WTC11 (cell line): ENCODE data around the gene CBX6. TPM values are rescaled to one million over a fixed set of nuclear protein-coding genes. Genes with fewer than 3 reads are reported as not detected.

Experiments
- ATAC-seq: fragments of 200-7000 bp; cut with Tn5 transposase; 2 replicates; pipeline ENCODE4 v1.10.0; 2021; ENCODE audit warnings: mild to moderate bottlenecking, moderate library complexity
- CTCF ChIA-PET: fragments of 300-600 bp; sonication (Branson Sonifier 250); formaldehyde crosslinking; loops from one replicate; lab custom pipeline; 2021; ENCODE audit warnings: antibody characterized with exemption; lab: Charles Lee
- POLR2A ChIA-PET: fragments of 350-600 bp; sonication (Branson Sonifier 250); formaldehyde crosslinking; loops from one replicate; lab custom pipeline; 2021; ENCODE audit warnings: antibody characterized with exemption; lab: Charles Lee
- DNase-seq: peaks from one replicate; pipeline ENCODE4 v3.0.0; 2021; ENCODE audit warnings: low spot score
- H3K27ac Mint-ChIP-seq: 2 replicates; pipeline ENCODE4 v1.8.0; 2021; ENCODE audit warnings: mixed read lengths
- H3K27me3 Mint-ChIP-seq: 2 replicates; pipeline ENCODE4 v1.8.0; 2021; ENCODE audit warnings: low read depth, mild to moderate bottlenecking, moderate library complexity, mixed read lengths
- H3K36me3 Mint-ChIP-seq: 2 replicates; pipeline ENCODE4 v1.8.0; 2021; ENCODE audit warnings: mixed read lengths
- H3K4me1 Mint-ChIP-seq: 2 replicates; pipeline ENCODE4 v1.8.0; 2022; ENCODE audit warnings: mixed read lengths
- H3K4me3 Mint-ChIP-seq: 2 replicates; pipeline ENCODE4 v1.8.0; 2021; ENCODE audit warnings: mild to moderate bottlenecking, moderate library complexity, mixed read lengths
- H3K9me3 Mint-ChIP-seq: 2 replicates; pipeline ENCODE4 v1.8.0; 2021; ENCODE audit warnings: mixed read lengths
- AFF4 ChIP-seq: sonication (generic); formaldehyde crosslinking; IDR thresholded peaks from 2 replicates; pipeline ENCODE4 v1.8.1; 2023; ENCODE audit warnings: mild to moderate bottlenecking, missing genetic modification reagents, borderline replicate concordance
- AR ChIP-seq: fragments of 250-450 bp; sonication (Bioruptor Pico); IDR thresholded peaks from 2 replicates; pipeline ENCODE4 v1.9.0; 2021; ENCODE audit warnings: mild to moderate bottlenecking
- ATF2 ChIP-seq: sonication (generic); formaldehyde crosslinking; IDR thresholded peaks from 2 replicates; pipeline ENCODE4 v1.8.1; 2022; ENCODE audit warnings: low read depth, missing genetic modification reagents, borderline replicate concordance
- ATF3 ChIP-seq: sonication (generic); formaldehyde crosslinking; conservative IDR thresholded peaks from 2 replicates; pipeline ENCODE4 v1.8.1; 2022; ENCODE audit warnings: mild to moderate bottlenecking, missing genetic modification reagents
- CBFB ChIP-seq: sonication (generic); formaldehyde crosslinking; IDR thresholded peaks from 2 replicates; pipeline ENCODE4 v1.8.1; 2022; ENCODE audit warnings: mild to moderate bottlenecking, low read depth, missing genetic modification reagents
- ELF4 ChIP-seq: sonication (generic); formaldehyde crosslinking; IDR thresholded peaks from 2 replicates; pipeline ENCODE4 v1.8.1; 2022; ENCODE audit warnings: low read depth, mild to moderate bottlenecking, moderate library complexity, missing genetic modification reagents
- ETV6 ChIP-seq: sonication (generic); formaldehyde crosslinking; IDR thresholded peaks from 2 replicates; pipeline ENCODE4 v1.8.1; 2022; ENCODE audit warnings: mild to moderate bottlenecking, missing genetic modification reagents
- NR1H2 ChIP-seq: sonication (generic); formaldehyde crosslinking; IDR thresholded peaks from 2 replicates; pipeline ENCODE4 v1.9.0; 2021; ENCODE audit warnings: mild to moderate bottlenecking, moderate library complexity, missing genetic modification reagents
- OVOL2 ChIP-seq: fragments of 250-450 bp; sonication (Bioruptor Pico); IDR thresholded peaks from 2 replicates; pipeline ENCODE4 v1.9.0; 2021; ENCODE audit warnings: mild to moderate bottlenecking, borderline replicate concordance
- SOX15 ChIP-seq: fragments of 250-450 bp; sonication (Bioruptor Pico); IDR thresholded peaks from 2 replicates; pipeline ENCODE4 v1.9.0; 2021; ENCODE audit warnings: mild to moderate bottlenecking
- STAT6 ChIP-seq: sonication (generic); formaldehyde crosslinking; conservative IDR thresholded peaks from 2 replicates; pipeline ENCODE4 v1.8.1; 2023; ENCODE audit warnings: mild to moderate bottlenecking, low read depth, missing genetic modification reagents, moderate library complexity
- ZBTB43 ChIP-seq: sonication (generic); formaldehyde crosslinking; IDR thresholded peaks from 2 replicates; pipeline ENCODE4 v1.8.1; 2023; ENCODE audit warnings: mild to moderate bottlenecking, missing genetic modification reagents
- ZNF219 ChIP-seq: sonication (generic); formaldehyde crosslinking; IDR thresholded peaks from 2 replicates; pipeline ENCODE4 v1.8.0; 2023; ENCODE audit warnings: missing genetic modification reagents, mild to moderate bottlenecking, borderline replicate concordance
- ZNF232 ChIP-seq: sonication (generic); formaldehyde crosslinking; IDR thresholded peaks from 2 replicates; pipeline ENCODE4 v1.8.0; 2022; ENCODE audit warnings: mild to moderate bottlenecking, missing genetic modification reagents
- ZNF263 ChIP-seq: sonication (generic); formaldehyde crosslinking; IDR thresholded peaks from 2 replicates; pipeline ENCODE4 v1.8.1; 2022; ENCODE audit warnings: low read depth, mild to moderate bottlenecking, moderate library complexity, missing genetic modification reagents
- ZNF423 ChIP-seq: fragments of 250-450 bp; sonication (Bioruptor Pico); IDR thresholded peaks from 2 replicates; pipeline ENCODE4 v2.1.2; 2022; ENCODE audit warnings: mild to moderate bottlenecking, moderate library complexity
- total RNA-seq: library from RNA; stranded (reverse); gene quantifications from 3 replicates; pipeline ENCODE4 v1.2.3, GENCODE V29; 2021

The CBX6 gene
- total RNA-seq, 1 experiment from 2014 or later = 27.0 TPM

GRCh38 chr22:38850941-38851849, 20.8 kb downstream of the CBX6 start:
- no peak for TF ChIP-seq CBFB (CRISPR knock-in tag)
- TF ChIP-seq ZNF263 (CRISPR knock-in tag) = no peak
- TF ChIP-seq ZNF219 (CRISPR knock-in tag) = no peak
- no peak for TF ChIP-seq SOX15
- TF ChIP-seq ZNF232 (CRISPR knock-in tag) = no peak
- no peak for TF ChIP-seq AR (CRISPR knock-in tag)
- TF ChIP-seq STAT6 (CRISPR knock-in tag) = no peak
- no peak for TF ChIP-seq ATF3 (CRISPR knock-in tag)
- no peak for TF ChIP-seq AFF4 (CRISPR knock-in tag)
- TF ChIP-seq ATF2 (CRISPR knock-in tag) = no peak
- no peak for TF ChIP-seq NR1H2 (CRISPR knock-in tag)
- no peak for TF ChIP-seq ZBTB43
- no peak for TF ChIP-seq ETV6 (CRISPR knock-in tag)
- no peak for TF ChIP-seq OVOL2
- TF ChIP-seq ZNF423 (CRISPR knock-in tag) = no peak
- TF ChIP-seq ELF4 (CRISPR knock-in tag) = no peak
- TF ChIP-seq, all 79 proteins: peak for 0
- ATAC-seq = no peak
- no peaks in the 10 kb centered on the region for H3K9me3 Mint-ChIP-seq
- H3K27ac Mint-ChIP-seq = no peak overlapping the region
- H3K36me3 Mint-ChIP-seq = no peaks in the 10 kb centered on the region
- H3K4me3 Mint-ChIP-seq = no peak overlapping the region
- H3K27me3 Mint-ChIP-seq = peaks cover 29% of the 10 kb centered on the region
- ChIA-PET CTCF (interaction anchor here (0.6 to 6.1 kb wide), 5 partner anchors 13 to 118 kb away, joined by 3 to 47 read pairs (median 3); no protein-coding TSS in a partner anchor), POLR2A (no interaction called here)
- no peak for DNase-seq
- H3K4me1 Mint-ChIP-seq = no peaks in the 10 kb centered on the region
